Cardiac fibroblast (primary cell): ENCODE results near the gene KLF7.

Source experiments
- DNase-seq, 2 donors: peaks; one replicate each; pipeline versions ENCODE4 v3.0.0 to v3.0.0-alpha.2; 2010; ENCODE audit warnings: low read depth in 2 of 2
- H3K4me3 ChIP-seq, 2 donors: replicated peaks in 1 of 2; 1 replicate in 1 of 2; 2 replicates in 1 of 2; pipeline ENCODE4 v1.5.1; 2011; ENCODE audit warnings: low read depth in 2 of 2, low read length in 2 of 2, mild to moderate bottlenecking in 2 of 2, moderate library complexity in 1 of 2
- TF ChIP-seq, protein P1 (sequence below): IDR thresholded peaks from one replicate; pipeline ENCODE4 v1.5.1; 2011; ENCODE audit warnings: low read depth, mild to moderate bottlenecking, low read length, inconsistent platforms

The KLF7 gene

DNA sequence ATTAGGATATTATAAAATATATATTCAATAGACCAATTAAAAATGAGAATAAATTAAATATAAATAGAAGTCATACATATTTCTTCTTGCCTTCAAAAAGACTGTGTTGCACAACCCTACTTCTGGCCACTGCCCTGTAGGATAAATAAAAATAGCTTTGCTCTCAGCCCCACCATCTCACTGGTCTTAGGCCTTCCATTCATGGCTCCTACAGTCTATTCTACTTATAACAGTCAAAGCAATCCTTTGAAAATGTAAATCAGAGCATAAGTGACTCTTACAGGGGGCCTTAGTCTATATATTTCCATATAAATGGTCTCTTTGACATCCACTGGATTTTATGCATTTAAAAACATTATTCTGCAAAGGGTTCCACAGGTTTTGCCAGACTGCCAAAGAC is 72.9 kb downstream of the KLF7 start:
- peak in 1 of 2 donors; percentile 29 for DNase-seq
- TF ChIP-seq, protein P1, sequence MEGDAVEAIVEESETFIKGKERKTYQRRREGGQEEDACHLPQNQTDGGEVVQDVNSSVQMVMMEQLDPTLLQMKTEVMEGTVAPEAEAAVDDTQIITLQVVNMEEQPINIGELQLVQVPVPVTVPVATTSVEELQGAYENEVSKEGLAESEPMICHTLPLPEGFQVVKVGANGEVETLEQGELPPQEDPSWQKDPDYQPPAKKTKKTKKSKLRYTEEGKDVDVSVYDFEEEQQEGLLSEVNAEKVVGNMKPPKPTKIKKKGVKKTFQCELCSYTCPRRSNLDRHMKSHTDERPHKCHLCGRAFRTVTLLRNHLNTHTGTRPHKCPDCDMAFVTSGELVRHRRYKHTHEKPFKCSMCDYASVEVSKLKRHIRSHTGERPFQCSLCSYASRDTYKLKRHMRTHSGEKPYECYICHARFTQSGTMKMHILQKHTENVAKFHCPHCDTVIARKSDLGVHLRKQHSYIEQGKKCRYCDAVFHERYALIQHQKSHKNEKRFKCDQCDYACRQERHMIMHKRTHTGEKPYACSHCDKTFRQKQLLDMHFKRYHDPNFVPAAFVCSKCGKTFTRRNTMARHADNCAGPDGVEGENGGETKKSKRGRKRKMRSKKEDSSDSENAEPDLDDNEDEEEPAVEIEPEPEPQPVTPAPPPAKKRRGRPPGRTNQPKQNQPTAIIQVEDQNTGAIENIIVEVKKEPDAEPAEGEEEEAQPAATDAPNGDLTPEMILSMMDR = no peak
- H3K4me3 ChIP-seq = no peak overlapping the region

DNA sequence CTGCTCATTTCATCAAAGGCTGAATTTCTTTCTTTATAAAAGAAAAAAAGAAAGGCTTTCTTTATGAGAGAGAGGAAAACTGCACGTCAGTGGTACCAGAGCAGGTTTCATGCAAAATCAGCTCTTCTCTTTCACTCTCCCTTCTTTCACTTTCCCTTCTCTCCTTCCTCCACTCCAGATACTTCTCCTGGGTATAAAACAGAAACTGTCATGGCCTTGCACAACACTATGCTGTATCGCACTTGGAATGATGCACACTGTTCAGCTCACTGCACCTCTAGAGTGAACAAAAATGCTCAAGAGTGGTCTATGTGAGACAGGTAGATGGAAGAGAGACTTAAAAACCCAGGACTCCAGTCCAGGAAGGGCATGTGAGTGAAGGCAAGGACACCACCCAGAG is 73.8 kb downstream of the KLF7 start:
- TF ChIP-seq, protein P1 = no peak
- no peak overlapping the region for H3K4me3 ChIP-seq
- no peak for DNase-seq

DNA sequence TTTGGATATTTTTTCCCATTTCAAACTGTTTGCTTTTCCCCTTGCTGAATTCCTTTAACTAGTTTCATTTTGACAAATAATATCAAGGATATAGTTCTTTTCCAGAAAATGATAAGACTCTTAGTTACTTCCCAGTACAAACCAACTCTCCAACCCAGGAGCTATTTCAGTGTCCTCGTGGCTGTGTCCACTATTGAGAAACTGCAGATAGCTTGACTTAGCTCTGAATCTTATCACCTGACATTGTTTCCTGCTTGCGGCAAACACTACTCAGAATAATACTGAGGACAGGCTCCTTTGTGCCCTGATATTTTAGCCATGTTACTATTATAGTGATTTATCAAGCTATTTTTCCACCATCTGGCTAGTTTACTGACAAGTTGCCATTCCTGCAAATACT is 74.6 kb downstream of the KLF7 start:
- peak; percentile 30 to 75 for DNase-seq
- H3K4me3 ChIP-seq = no peak overlapping the region
- TF ChIP-seq, protein P1 = no peak

DNA sequence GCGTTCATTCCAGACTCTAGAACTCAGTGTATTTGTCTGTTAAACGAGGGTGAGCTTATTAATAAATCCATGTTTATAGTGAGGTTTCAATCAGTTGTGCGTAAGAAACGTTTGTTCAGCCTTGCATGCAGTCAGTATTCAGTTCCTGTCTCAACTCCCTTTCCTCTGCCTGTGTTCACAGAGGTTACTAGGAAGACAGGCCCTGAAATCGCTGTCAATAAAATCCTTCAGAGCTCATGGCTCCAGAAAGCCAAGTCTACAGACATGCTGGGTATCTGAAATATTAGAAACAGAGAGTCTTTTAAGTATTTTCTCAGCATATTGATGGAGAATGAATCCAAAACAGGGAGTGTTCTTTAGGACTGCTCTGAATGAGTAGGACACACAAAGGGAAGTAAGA is 75.4 kb downstream of the KLF7 start:
- H3K4me3 ChIP-seq = no peak overlapping the region
- TF ChIP-seq, protein P1 = no peak
- DNase-seq = no peak

DNA sequence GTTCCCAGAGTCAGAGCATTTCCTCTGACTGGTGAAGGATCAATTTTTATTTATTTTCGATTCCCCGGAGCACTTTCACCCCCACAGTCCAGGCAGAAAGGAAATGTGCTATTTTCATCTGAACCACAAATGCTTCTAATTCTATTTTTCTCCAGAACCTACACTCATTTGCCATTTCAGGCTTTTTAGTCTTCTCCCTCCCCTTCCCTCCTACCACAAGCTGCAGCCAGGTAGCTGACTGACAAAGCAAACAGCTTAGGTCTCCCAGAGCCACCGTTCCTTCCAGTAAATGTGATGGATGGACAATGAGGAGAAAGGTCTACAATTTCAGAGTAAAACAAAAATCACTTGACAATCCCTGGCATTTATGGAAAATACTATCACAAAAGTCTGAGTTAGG is 76.9 kb downstream of the KLF7 start:
- TF ChIP-seq, protein P1 = no peak
- no peak overlapping the region for H3K4me3 ChIP-seq
- no peak for DNase-seq

DNA sequence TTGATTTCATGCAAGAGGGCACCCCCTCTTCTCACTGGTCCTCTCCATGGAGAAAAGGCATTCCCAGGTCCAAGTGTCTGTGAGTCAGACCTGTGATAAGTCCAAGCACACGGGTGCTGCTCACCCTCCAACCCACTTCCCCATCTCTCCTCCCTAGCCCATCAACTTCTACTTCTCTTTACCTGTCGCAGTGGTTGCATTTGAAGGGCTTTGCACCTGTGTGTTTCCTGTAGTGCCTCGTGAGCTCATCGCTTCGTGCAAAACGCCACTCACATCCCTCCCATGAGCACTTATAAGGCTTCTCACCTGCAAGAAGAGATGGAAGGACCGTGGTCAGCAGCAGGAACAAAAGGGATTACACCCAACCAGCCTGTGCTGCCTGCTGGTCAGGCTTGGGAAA is 77.5 kb downstream of the KLF7 start:
- TF ChIP-seq, protein P1 = no peak

DNA sequence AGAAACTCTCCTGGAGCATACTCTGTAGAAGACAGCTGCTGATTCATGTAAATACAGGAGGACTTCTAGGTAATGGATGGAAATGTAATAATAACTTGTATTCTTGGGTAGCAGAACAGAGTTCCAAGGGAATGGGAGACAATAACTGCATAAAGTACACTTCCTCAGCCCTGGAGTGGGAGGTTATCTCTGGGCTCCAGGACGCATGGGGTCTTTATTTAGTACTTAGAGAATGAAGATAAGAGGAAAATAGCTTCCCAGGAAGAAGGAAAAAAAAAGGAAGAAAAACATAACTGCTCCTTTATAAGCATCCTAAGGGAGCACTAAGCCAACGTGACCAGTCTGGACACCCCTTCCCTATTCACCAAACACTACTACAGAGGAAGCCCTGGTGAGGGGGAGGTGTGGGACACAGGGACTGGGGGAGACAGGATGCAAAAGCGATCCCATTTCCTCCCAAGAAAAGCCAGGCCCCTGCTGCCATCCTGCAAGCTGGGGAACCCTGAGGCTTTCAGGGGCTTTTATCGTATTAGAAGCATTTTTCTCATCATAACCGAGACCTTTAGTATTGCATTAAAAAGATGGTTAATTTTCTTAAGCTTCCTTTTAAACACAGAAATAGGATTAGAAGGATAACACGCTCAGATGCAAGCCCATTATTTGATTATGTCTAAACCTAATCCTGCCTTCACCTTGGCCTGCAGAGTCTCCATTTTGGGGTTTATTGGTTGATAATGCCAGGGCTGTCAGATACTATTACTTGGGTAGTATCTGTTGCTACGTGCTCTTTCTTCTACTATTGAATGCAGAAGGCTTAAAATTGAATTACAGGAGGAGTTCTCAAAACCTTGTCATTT is 78.5 kb downstream of the KLF7 start:
- DNase-seq = no peak
- TF ChIP-seq, protein P1 = no peak
- no peak overlapping the region for H3K4me3 ChIP-seq

More for the DNA sequence above, 77.5 kb downstream of the KLF7 start:
- DNase-seq = no peak
- no peak overlapping the region for H3K4me3 ChIP-seq
